Prostate gland (tissue), 2 donors: Measurements from ENCODE around the gene BEST3.

Experiments
- CTCF ChIP-seq, 4 experiments: fragments of 200-600 bp in 2 of 4; fragments of 450-650 bp in 2 of 4; sonication (generic) in 2 of 4; IDR thresholded peaks; 1 replicate in 3 of 4; 2 replicates in 1 of 4; pipeline ENCODE4 v1.5.1; 2016 to 2019; ENCODE audit warnings: antibody characterized with exemption in 4 of 4, mild to moderate bottlenecking in 2 of 4, moderate library complexity in 2 of 4
- POLR2A ChIP-seq: fragments of 450-650 bp; IDR thresholded peaks from one replicate; pipeline ENCODE4 v1.6.1; 2016; ENCODE audit warnings: antibody characterized with exemption, mild to moderate bottlenecking

- TF ChIP-seq CTCF (IDR thresholded peaks at IDR 0.05) = no peak
- no peak for TF ChIP-seq POLR2A
These were observed 49.6 kb downstream of the BEST3 start for GRCh38 chr12:69649529-69649928.
